ENCODE results near the gene NGEF. TPM values are rescaled to one million over a fixed set of nuclear protein-coding genes. Genes with fewer than 3 reads are reported as not detected.
"Not testable (repeated sequence)": the region's sequence is repeated elsewhere in the genome, so short reads cannot be mapped to it uniquely, and the experiment has no call there.

Gene NGEF
- total RNA-seq, result 0.35 TPM
- long read RNA-seq, result 0 reads

GRCh38 chr2:233013027-233013461, at the start of gene NGEF:
Gene NGEF (minus strand): TSS chr2:233013256. CDS start chr2:232974890, 38,366 bp downstream.
- DNase-seq (ENCODE audit: low spot score), result peak; percentile 76

- peak; percentile 47 for DNase-seq (ENCODE audit: low spot score)
Measured at GRCh38 chr2:233062451-233062850, 49.4 kb upstream of the NGEF start.

- DNase-seq (ENCODE audit: low spot score), result peak; percentile 88
Measured at GRCh38 chr2:233061591-233062450, 48.8 kb upstream of the NGEF start.

- peak; percentile 85 for DNase-seq (ENCODE audit: low spot score)
Measured at GRCh38 chr2:233060980-233061590, 48.0 kb upstream of the NGEF start.

GRCh38 chr2:233060501-233060979, 47.5 kb upstream of the NGEF start:
- peak; percentile 88 for DNase-seq (ENCODE audit: low spot score)

- peak; percentile 90 for DNase-seq (ENCODE audit: low spot score)
Measured at GRCh38 chr2:233059797-233060500, 46.9 kb upstream of the NGEF start, which contains the start of gene INPP5D. Gene INPP5D (plus strand): TSS chr2:233060342. CDS start chr2:233060479, 137 bp downstream.

- peak; percentile 83 for DNase-seq (ENCODE audit: low spot score)
Measured at GRCh38 chr2:233059547-233059796, 46.4 kb upstream of the NGEF start.

GRCh38 chr2:233058717-233059546, 45.9 kb upstream of the NGEF start:
- peak; percentile 76 for DNase-seq (ENCODE audit: low spot score)

GRCh38 chr2:233056961-233057605, 44.0 kb upstream of the NGEF start:
- DNase-seq (ENCODE audit: low spot score), result peak; percentile 53

GRCh38 chr2:233055362-233055761, 42.3 kb upstream of the NGEF start:
- no peak for DNase-seq (ENCODE audit: low spot score)

- DNase-seq (ENCODE audit: low spot score), result peak; percentile 90
Measured at GRCh38 chr2:233053928-233054784, 41.1 kb upstream of the NGEF start.

GRCh38 chr2:233052517-233052916, 39.5 kb upstream of the NGEF start:
- not testable (repeated sequence) for DNase-seq (ENCODE audit: low spot score)

- DNase-seq (ENCODE audit: low spot score), result peak; percentile 90
Measured at GRCh38 chr2:233051241-233052149, 38.4 kb upstream of the NGEF start.

GRCh38 chr2:233049194-233049761, 36.2 kb upstream of the NGEF start:
- DNase-seq (ENCODE audit: low spot score), result peak; percentile 57

GRCh38 chr2:233048569-233049193, 35.6 kb upstream of the NGEF start:
- peak; percentile 82 for DNase-seq (ENCODE audit: low spot score)

- DNase-seq (ENCODE audit: low spot score), result peak; percentile 62
Measured at GRCh38 chr2:233047667-233048066, 34.6 kb upstream of the NGEF start.

- DNase-seq (ENCODE audit: low spot score), result peak; percentile 77
Measured at GRCh38 chr2:233047206-233047605, 34.1 kb upstream of the NGEF start.

All from mesenteric fat pad (tissue), 1 donor.